HG03460 (cell line): ENCODE data around the gene GLO1.

Experiments used
- ATAC-seq: cut with Tn5 transposase; IDR thresholded peaks from one replicate; pipeline ENCODE4 v1.9.1; 2021; ENCODE audit not compliant: unreplicated experiment

GLO1 gene

DNA sequence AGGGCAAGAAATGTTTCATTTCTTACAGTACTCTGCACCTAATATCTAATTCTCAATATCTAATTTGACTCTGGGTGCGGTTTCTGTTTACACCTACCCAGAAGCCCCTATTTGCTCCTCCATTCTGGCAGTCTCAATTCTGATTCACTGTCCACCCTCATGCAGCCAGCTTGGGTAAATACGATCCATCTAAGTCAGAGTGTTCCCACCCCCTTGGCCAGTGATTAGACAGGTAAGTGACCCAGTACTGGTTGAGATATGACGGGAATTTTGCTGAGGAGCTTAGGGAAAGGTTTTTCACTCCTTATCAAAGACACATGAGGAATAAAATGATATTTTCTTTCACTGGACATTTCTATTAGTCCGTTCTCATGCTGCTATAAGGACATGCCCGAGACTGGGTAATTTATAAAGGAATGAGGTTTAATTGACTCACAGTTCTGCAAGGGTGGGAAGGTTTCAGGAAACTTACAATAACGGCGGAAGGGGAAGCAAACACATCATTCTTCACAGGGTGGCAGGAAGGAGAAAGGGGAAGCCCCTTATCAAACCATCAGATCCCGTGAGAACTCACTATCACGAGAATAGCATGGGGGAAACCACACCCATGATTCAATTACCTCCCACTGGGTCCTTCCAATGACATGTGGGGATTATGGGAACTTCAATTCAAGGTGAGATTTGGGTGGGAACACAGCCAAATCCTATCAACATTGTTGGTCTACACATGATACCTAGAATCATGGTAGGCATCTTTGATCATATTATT lies 29.4 kb downstream of the GLO1 start:
- no peak for ATAC-seq

GRCh38 chr6:38671885-38672467 lies 31.0 kb downstream of the GLO1 start:
- ATAC-seq, result peak; percentile 67

- no peak for ATAC-seq
Measured at GRCh38 chr6:38658418-38659167, 44.4 kb downstream of the GLO1 start.

- no peak for ATAC-seq
Measured at GRCh38 chr6:38656896-38657295, 46.0 kb downstream of the GLO1 start.

DNA sequence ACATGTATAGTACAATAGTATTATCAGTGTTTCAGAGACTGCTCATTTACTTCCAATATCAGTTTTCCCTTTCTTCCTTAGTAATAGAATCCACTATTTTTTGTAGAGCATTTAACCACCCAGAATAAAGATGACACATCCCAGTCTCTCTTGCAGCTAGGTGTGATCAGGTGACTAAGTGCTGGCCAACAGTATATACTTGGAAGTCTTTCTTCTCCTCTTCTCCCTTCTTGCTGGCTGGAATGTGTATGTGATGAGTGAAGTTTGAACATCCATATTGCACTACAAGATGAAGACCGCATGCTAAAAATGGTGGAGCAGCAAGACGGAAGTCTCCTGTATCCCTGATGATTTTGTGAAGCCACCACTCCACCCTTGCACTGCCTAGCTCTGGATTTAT lies 48.7 kb downstream of the GLO1 start:
- ATAC-seq, result no peak

DNA sequence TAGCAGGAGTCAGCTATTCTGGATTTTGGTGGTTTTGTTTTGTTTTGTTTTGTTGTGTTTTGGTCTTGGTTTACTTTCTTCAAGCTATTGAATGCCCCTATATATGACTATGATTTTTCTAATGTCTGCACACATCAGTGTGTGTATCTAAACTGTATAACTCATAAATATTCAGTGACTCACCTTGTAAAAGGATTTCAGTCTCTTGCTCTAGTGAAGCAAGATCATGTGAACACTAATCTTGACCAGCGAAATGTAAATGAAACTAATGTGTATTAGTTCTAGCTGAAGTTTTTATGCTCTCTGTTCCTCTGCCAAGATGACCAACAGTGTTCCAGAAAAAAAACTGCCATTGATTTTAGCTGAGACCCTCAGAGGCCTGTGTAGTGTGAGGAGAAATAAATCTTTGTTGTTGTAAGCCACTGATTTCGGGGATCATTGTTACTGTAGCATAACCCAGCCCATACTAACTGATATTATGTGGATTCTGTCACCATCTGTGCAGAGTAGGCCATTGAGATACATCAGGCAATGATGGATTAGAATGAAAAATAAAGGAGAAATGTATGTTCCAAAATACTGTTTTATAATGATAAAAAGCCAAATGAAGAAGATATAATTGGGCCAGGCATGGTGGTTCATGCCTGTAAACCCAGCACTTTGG lies 51.7 kb downstream of the GLO1 start:
- no peak for ATAC-seq

DNA sequence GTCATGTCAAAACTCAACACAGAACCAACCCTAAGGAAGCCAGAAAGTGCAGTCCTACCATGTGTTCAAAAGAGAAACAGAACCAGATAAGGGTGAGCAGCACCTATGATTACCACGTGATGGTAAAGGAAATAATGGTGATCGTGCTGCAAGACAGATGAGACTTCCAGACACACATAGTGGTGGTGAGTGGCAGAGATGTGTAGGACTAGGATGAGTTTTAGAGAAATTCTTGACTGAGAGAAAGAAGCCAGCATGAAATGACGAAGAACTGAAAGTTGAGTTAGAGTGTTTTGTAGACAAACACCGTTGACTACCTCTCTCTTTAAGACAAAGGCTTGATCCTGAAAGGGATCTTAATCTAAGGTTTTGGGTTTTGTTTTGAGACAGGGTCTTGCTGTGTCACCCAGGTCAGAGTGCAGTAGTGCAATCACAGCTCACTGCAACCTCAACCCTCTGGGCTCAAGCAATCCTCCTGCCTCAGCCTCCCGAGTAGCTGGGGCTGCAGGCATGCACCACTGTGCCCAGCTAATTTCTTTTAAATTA lies 52.7 kb downstream of the GLO1 start:
- no peak for ATAC-seq

GRCh38 chr6:38649744-38650143 lies 53.2 kb downstream of the GLO1 start:
- ATAC-seq, result no peak

DNA sequence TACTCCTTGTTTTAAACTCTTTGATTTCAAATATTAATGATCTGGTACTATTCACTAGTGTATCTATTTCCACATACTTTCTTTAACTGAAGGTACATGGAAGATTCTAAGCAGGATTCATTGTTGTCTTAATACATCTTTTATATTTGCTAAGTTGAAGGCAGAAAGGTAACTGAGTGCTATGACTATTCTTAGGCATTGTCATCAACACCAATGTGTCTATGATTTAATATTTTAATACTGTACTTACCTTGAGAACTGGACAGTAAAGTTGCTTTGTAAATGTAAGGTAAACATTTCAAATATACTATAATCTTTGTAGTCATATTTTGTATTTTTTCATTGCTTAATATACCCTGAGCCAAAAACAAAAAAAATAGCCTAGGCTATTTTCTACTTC lies 54.3 kb downstream of the GLO1 start:
- no peak for ATAC-seq

- ATAC-seq, result no peak
Measured at GRCh38 chr6:38646166-38646878, 56.6 kb downstream of the GLO1 start.

DNA sequence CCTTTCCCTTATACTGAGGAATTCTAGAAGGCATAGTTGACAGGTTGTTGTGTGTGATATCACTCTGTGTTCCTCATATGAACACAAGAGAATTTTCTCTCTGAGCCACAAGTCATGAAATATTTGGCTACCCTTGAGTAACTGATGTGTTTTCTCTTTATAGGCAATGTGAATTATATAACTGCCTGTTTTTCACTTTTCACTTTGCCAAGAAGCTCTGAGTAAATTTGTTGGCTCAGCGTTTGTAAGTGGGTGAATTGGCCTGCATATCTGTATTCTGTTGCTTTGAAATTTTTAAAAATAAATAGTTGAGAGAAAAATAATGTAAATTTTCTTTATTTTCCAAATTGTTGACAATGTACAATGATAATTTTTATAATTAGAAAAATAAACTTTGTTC lies 58.0 kb downstream of the GLO1 start:
- ATAC-seq, result no peak

- ATAC-seq, result peak; percentile 13
Measured at GRCh38 chr6:38640216-38640909, 62.6 kb downstream of the GLO1 start.

DNA sequence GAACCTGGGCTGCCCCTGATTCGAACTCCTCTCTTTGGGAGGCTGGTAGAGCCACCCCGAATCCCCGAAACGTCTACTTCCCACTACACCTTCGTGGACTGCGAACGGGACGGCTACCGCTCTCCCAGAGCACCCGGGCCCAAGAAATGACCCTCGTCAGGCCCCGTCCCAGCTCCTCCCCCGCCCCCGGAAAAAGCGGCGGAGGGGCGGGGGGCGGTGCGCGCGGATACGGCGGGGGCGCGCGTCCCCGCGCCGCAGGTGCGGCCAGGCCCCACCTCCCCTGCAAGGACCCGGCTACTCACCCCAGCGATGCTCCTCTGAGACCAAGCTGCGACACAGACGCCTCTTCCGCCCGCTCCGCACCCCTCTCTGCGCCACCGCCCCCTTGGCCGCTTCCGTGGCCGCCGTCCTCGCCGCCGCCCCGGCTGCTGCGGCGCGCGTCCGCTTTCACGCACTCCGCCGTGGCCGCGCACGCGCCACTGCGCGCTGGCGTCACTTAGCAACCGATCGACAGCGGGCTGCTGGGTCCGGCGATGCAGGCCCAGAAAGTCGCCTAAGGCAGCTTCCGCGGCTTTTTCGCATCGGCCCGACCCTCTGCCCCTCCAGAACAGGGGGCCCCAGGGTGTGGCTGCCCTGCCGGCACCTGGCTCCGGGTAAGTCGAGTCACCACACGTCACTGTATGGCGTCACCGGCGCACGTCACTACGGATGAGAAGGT lies 63.3 kb downstream of the GLO1 start, which contains the start of gene BTBD9:
BTBD9 (minus strand) TSS at position 432 of the 718 bp plus-strand sequence.
- ATAC-seq, result peak; percentile 79

DNA sequence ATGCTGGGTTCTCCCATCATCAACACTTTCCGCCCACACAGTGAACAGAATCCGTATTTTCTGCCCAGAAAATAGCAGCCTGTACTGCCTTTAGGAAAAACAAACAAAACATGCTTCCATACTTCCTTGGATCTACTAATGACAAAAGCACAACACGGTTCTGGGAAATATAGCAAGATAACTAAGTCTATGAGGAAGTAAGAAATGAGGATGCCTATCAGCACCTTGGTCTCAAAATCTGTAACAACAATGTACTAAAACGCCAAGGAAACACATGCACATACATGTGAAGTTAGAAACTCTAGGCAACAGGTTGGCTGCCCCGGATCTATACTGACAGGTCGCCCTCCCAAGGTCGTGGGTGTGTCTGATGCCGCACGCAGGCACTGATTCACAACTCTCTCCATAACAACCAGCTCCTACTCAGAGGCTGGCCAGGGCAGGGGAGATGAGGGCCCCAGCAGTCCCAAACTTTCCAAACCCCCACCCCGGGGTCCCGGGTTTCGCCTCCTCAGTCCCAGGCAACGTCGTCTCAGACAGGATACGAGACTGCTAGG lies 63.9 kb downstream of the GLO1 start:
- ATAC-seq, result peak; percentile 38

DNA sequence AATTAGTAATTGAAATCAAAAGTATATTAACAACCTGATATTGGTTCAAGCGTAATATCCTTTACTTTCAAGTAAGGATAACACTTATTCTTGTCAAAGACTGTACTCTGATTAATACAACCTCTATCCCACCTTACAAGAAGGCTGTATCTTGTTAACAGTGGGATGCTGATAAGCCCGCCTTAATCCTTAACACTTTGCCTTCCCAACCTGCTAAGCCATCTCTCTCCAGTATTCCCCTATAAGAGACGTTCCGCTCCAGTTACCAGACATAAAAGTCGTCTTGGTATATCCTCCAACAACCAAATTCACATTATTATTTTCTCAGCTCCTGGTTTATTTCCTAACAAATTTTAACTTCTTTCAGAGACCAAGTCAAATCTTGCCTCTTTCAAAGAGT lies 65.2 kb downstream of the GLO1 start:
- no peak for ATAC-seq

DNA sequence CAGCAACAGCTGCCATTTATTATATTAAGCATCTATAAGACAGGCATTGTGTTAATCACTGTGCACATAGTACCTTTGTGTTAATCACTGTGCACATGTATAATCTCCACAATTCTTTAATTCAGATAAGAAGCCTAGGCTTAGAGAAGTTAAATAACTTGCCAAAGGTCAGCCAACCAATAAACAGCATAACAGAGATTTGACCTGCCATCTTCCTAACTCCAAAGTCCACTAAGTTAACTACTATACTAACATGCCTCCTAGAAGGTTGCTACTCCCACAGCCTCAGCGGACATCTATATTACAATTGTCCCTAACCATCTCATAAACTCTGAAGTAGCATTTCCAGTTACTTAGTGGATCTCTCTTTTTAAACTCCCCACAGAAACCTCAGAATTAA lies 66.9 kb downstream of the GLO1 start:
- no peak for ATAC-seq

DNA sequence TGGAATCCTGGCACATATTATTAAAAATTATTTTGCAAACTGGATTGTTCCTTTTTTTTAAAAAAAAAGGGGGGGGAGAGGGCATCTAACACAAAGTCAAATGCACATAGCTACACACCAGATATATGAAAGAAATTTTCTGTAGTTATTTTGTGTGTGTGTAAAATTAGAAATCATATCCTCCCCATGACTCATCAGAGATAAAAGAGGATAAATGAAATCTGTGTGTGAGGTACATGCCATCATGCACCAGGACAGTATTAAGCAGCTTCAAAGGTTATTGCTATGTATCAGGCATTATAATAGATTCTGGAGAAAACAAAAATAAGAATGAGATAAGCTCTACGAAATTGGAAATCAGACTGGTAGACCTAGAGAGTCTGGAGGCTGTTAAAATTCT lies 68.4 kb downstream of the GLO1 start:
- ATAC-seq, result no peak

DNA sequence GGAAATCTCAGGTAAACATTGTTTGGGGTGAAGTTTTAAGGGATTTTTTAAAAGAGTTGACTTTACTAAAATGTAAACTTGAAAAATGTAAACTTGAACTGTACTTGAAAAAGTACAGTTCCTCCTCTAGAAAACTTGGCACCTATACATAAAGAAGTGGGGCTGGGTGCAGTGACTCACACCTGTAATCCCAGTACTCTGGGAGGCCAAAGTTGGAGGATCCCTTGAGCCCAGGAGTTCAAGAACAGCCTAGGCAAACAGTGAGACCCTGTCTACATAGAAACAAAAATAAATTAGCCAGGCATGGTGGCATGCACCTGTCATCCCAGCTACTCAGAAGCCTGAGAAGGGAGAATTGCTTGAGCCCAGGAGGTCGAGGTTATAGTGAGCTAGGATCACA lies 70.5 kb downstream of the GLO1 start:
- no peak for ATAC-seq

DNA sequence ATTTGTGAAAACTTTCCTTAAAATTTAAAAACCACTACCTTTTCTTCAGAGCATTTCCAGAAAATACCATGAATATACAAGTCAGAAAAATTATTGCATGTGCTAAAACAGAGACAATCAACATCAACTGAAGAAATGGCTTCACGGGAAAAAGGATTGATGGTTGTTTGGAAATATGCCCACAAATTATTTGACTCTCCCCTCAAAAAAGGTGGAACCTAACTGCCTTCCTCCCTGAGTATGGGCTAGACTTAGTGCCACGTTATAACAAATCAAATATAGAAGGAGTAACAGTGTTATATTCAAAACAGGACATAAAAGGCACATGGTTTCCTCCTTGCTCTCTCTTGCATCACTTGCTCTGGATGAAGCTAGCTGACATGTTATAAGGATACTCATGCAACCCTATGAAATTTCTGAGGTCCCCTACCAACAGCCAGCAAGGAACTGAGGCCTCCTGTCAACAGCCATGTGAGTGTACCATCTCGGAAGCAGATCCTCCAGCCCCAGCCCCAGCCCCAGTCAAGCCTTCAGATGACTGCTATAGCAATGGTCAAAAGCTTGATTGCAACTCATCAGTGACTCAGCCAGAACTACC lies 71.7 kb downstream of the GLO1 start:
- ATAC-seq, result no peak
